GM18519 (cell line): Measurements from ENCODE around the gene EHMT2.
"Not testable (repeated sequence)": the region's sequence is repeated elsewhere in the genome, so short reads cannot be mapped to it uniquely, and the experiment has no call there.

Experiments used
- ATAC-seq: cut with Tn5 transposase; IDR thresholded peaks from one replicate; pipeline ENCODE4 v1.9.1; 2021; ENCODE audit warnings: mild to moderate bottlenecking, moderate library complexity; ENCODE audit not compliant: unreplicated experiment, low FRiP score

Gene EHMT2

GRCh38 chr6:31915756-31916155 lies 18.3 kb upstream of the EHMT2 start:
- no peak for ATAC-seq

GRCh38 chr6:31915351-31915750 lies 17.9 kb upstream of the EHMT2 start:
- no peak for ATAC-seq

- no peak for ATAC-seq
These were observed 14.5 kb upstream of the EHMT2 start for GRCh38 chr6:31911826-31912585.

GRCh38 chr6:31909298-31909697 lies 11.8 kb upstream of the EHMT2 start:
- not testable (repeated sequence) for ATAC-seq

GRCh38 chr6:31908791-31909190 lies 11.3 kb upstream of the EHMT2 start:
- no peak for ATAC-seq

- not testable (repeated sequence) for ATAC-seq
These were observed 10.8 kb upstream of the EHMT2 start for GRCh38 chr6:31908255-31908654.

- no peak for ATAC-seq
These were observed 9.8 kb upstream of the EHMT2 start for GRCh38 chr6:31907158-31907813.

- ATAC-seq: not testable (repeated sequence)
These were observed 9.2 kb upstream of the EHMT2 start for GRCh38 chr6:31906727-31907126.

GRCh38 chr6:31906122-31906521 lies 8.6 kb upstream of the EHMT2 start:
- ATAC-seq: no peak

- no peak for ATAC-seq
These were observed 7.5 kb upstream of the EHMT2 start for GRCh38 chr6:31905041-31905440.

- no peak for ATAC-seq
These were observed 6.5 kb upstream of the EHMT2 start for GRCh38 chr6:31903957-31904356.

- peak; percentile 43 for ATAC-seq
These were observed 4.6 kb upstream of the EHMT2 start, which contains the start of gene ZBTB12 for GRCh38 chr6:31901953-31902643. Gene ZBTB12, minus strand, starts transcription at chr6:31902086. Its CDS starts 781 bp downstream, at chr6:31901305.

- ATAC-seq: no peak
These were observed 4.0 kb upstream of the EHMT2 start for GRCh38 chr6:31901415-31901952.

- ATAC-seq: no peak
These were observed 3.5 kb upstream of the EHMT2 start for GRCh38 chr6:31900917-31901414.

GRCh38 chr6:31899882-31900722 lies 2.6 kb upstream of the EHMT2 start:
- no peak for ATAC-seq

- ATAC-seq: no peak
These were observed 1.7 kb upstream of the EHMT2 start for GRCh38 chr6:31899215-31899614.

GRCh38 chr6:31898383-31899011 lies 999 bp upstream of the EHMT2 start:
- ATAC-seq: no peak

- ATAC-seq: no peak
These were observed 464 bp downstream of the EHMT2 start for GRCh38 chr6:31896856-31897611.

- ATAC-seq: no peak
These were observed 1.0 kb downstream of the EHMT2 start for GRCh38 chr6:31896493-31896855.
